ENCODE results near the gene BPIFA3. TPM values are rescaled to one million over a fixed set of nuclear protein-coding genes. Genes with fewer than 3 reads are reported as not detected.

BPIFA3 gene
- total and polyA plus RNA-seq, 11 donors: not detected

DNA sequence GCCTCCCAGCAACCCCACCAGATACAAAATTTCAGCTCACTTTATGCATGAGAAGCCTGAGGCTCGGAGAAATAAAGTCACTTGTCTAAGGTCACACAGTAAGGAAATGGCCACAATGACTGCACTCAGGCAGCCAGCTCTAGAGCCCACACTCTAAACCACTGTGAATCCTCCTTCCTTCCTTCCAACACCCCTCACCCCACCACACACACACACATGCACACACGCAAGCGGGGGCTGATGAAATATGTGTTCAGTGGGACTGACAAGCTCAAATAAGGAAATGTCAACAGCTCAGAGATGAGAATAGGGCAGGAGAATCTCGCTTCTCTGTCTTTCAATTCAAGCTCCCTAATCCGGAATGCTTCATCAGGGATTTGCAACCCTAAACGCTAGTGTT is 12.7 kb downstream of the BPIFA3 start:
- DNase-seq (no peak), ATAC-seq (no peak)
- 54 to 58% (median 56%) methylated on average over 6 of the region's 6 CpGs for WGBS, 4 donors
- no peaks in the 10 kb centered on the region for H3K9me3 ChIP-seq
- H3K4me1 ChIP-seq: no peaks in the 10 kb centered on the region
- no peak overlapping the region for H3K4me3 ChIP-seq
- H3K36me3 ChIP-seq: no peaks in the 10 kb centered on the region
- no peak overlapping the region for H3K27ac ChIP-seq
- intact Hi-C loops (cut with DNase I): no loop called here
- TF ChIP-seq, protein P1, sequence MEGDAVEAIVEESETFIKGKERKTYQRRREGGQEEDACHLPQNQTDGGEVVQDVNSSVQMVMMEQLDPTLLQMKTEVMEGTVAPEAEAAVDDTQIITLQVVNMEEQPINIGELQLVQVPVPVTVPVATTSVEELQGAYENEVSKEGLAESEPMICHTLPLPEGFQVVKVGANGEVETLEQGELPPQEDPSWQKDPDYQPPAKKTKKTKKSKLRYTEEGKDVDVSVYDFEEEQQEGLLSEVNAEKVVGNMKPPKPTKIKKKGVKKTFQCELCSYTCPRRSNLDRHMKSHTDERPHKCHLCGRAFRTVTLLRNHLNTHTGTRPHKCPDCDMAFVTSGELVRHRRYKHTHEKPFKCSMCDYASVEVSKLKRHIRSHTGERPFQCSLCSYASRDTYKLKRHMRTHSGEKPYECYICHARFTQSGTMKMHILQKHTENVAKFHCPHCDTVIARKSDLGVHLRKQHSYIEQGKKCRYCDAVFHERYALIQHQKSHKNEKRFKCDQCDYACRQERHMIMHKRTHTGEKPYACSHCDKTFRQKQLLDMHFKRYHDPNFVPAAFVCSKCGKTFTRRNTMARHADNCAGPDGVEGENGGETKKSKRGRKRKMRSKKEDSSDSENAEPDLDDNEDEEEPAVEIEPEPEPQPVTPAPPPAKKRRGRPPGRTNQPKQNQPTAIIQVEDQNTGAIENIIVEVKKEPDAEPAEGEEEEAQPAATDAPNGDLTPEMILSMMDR (IDR thresholded peaks at IDR 0.05): no peak
- no peak for TF ChIP-seq POLR2A (IDR thresholded peaks at IDR 0.05)
- peaks cover 0 to 52% (median 6%) of the 10 kb centered on the region in 9 donors for H3K27me3 ChIP-seq

- peaks cover 0 to 58% (median 6%) of the 10 kb centered on the region in 9 donors for H3K27me3 ChIP-seq
Measured at GRCh38 chr20:33231237-33231636, 14.1 kb downstream of the BPIFA3 start.

GRCh38 chr20:33232486-33233072 is 15.4 kb downstream of the BPIFA3 start:
- ATAC-seq (no peak), DNase-seq (no peak)
- Histone ChIP-seq H3K27ac (no peak overlapping the region), H3K9me3 (no peaks in the 10 kb centered on the region), H3K4me1 (no peaks in the 10 kb centered on the region), H3K4me3 (no peak overlapping the region), H3K27me3 (peaks cover 0 to 65% (median 4%) of the 10 kb centered on the region in 9 donors), H3K36me3 (no peaks in the 10 kb centered on the region)
- WGBS, 4 donors: 20 to 27% (median 24%) methylated on average over 2 of the region's 2 CpGs
- intact Hi-C loops (cut with DNase I): no loop called here
- TF ChIP-seq, protein P1 (IDR thresholded peaks at IDR 0.05): no peak
- TF ChIP-seq POLR2A (IDR thresholded peaks at IDR 0.05): no peak

More at GRCh38 chr20:33231237-33231636, 14.1 kb downstream of the BPIFA3 start:
- TF ChIP-seq POLR2A (IDR thresholded peaks at IDR 0.05): no peak
- TF ChIP-seq, protein P1 (IDR thresholded peaks at IDR 0.05): no peak
- intact Hi-C loops (cut with DNase I): no loop called here
- Histone ChIP-seq H3K9me3 (no peaks in the 10 kb centered on the region), H3K4me3 (no peak overlapping the region), H3K4me1 (no peaks in the 10 kb centered on the region), H3K36me3 (no peaks in the 10 kb centered on the region), H3K27ac (no peak overlapping the region)
- WGBS, 4 donors: 67 to 74% (median 71%) methylated on average over 7 of the region's 7 CpGs
- ATAC-seq: no peak
- DNase-seq: no peak

- H3K4me1 ChIP-seq: no peaks in the 10 kb centered on the region
- no peak for DNase-seq
- H3K27ac ChIP-seq: no peak overlapping the region
- ATAC-seq: no peak
- WGBS, 4 donors: 16 to 27% (median 25%) methylated on average over 5 of the region's 5 CpGs
- TF ChIP-seq POLR2A (IDR thresholded peaks at IDR 0.05): no peak
- TF ChIP-seq, protein P1 (IDR thresholded peaks at IDR 0.05): no peak
- intact Hi-C loops (cut with DNase I): no loop called here
- H3K9me3 ChIP-seq: no peaks in the 10 kb centered on the region
- peaks cover 0 to 59% (median 4%) of the 10 kb centered on the region in 9 donors for H3K27me3 ChIP-seq
- H3K4me3 ChIP-seq: no peak overlapping the region
- no peaks in the 10 kb centered on the region for H3K36me3 ChIP-seq
Measured at GRCh38 chr20:33233129-33233774, 16.1 kb downstream of the BPIFA3 start.
